Body of pancreas (tissue), 4 donors: ENCODE data around the gene SLC2A8. TPM values are rescaled to one million over a fixed set of nuclear protein-coding genes. Genes with fewer than 3 reads are reported as not detected.

Experiments used
- ATAC-seq: fragments of 150-250 bp; one replicate; pipeline ENCODE4 v1.9.1; 2016
- DNase-seq, 4 donors: peaks; one replicate each; pipeline ENCODE4 v3.0.0-alpha.2; 2019
- H3K27ac ChIP-seq, 4 donors: fragments of 200-600 bp; sonication (generic); 1 replicate in 3 of 4; 2 replicates in 1 of 4; pipeline versions ENCODE4 v1.5.1 to v1.6.1; 2016 to 2019; ENCODE audit warnings: mild to moderate bottlenecking in 1 of 4, mixed read lengths in 1 of 4, moderate library complexity in 1 of 4
- H3K27me3 ChIP-seq, 2 donors: fragments of 200-600 bp; sonication (generic); one replicate each; pipeline ENCODE4 v1.6.0; 2016; ENCODE audit warnings: mild to moderate bottlenecking in 1 of 2
- H3K36me3 ChIP-seq, 2 donors: fragments of 200-600 bp; sonication (generic); replicated peaks in 1 of 2; 2 replicates each; pipeline ENCODE4 v1.5.1; 2016; ENCODE audit warnings: low read depth in 2 of 2; ENCODE audit not compliant: insufficient read depth in 1 of 2
- H3K4me1 ChIP-seq: fragments of 200-600 bp; sonication (generic); one replicate; pipeline ENCODE4 v1.6.0; 2016
- H3K4me3 ChIP-seq, 2 donors: fragments of 200-600 bp; sonication (generic); 1 replicate in 1 of 2; 2 replicates in 1 of 2; pipeline ENCODE4 v1.5.1; 2016 to 2019
- H3K9me3 ChIP-seq, 3 donors: fragments of 200-600 bp; sonication (generic); 1 replicate in 2 of 3; 2 replicates in 1 of 3; pipeline ENCODE4 v1.5.1; 2016
- POLR2A ChIP-seq, 3 donors: fragments of 450-650 bp; IDR thresholded peaks; one replicate each; pipeline ENCODE4 v1.6.1; 2016; ENCODE audit warnings: antibody characterized with exemption in 3 of 3, mild to moderate bottlenecking in 2 of 3
- WGBS, 2 donors: methylation state at CpG; one replicate each; pipeline ENCODE4 v1.1.5; 2017; 5-methylcytosine and 5-hydroxymethylcytosine counted together
- intact Hi-C: fragments of 100-400 bp; cut with DNase I; formaldehyde crosslinking; loops from one replicate; pipeline ENCODE4 v1.15.1; 2023
- total RNA-seq, 2 donors: library from RNA; depleted of rRNA; stranded (reverse); fragments of >200 nt; gene quantifications; one replicate each; pipeline ENCODE4 v1.1.0, GENCODE V29; 2016
- TF ChIP-seq, protein P1 (sequence below), 7 experiments: fragments of 450-650 bp in 4 of 7; fragments of 200-600 bp in 3 of 7; sonication (generic) in 3 of 7; IDR thresholded peaks; one replicate each; pipeline ENCODE4 v1.5.1; 2016 to 2019; ENCODE audit warnings: antibody characterized with exemption in 7 of 7

Gene SLC2A8
- total RNA-seq, 2 donors from 2014 or later = 10.9 to 18.2 TPM

DNA sequence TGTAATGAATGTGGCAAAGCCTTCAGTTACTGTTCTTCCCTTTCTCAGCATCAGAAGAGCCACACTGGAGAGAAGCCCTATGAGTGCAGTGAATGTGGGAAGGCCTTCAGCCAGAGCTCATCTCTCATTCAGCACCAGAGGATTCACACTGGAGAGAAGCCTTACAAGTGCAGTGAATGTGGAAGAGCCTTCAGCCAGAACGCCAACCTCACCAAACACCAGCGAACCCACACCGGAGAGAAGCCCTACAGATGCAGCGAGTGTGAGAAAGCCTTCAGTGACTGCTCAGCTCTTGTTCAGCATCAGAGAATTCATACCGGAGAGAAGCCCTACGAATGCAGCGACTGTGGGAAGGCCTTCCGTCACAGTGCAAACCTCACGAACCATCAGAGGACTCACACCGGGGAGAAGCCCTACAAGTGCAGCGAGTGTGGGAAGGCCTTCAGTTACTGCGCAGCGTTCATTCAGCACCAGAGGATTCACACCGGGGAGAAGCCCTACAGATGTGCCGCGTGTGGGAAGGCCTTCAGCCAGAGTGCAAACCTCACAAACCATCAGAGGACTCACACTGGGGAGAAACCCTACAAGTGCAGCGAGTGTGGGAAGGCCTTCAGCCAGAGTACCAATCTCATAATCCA, 47.4 kb downstream of the SLC2A8 start:
- WGBS, 2 donors = 91 to 94% methylated on average over 17 of the region's 17 CpGs
- Histone ChIP-seq H3K4me1 (peaks cover 21% of the 10 kb centered on the region), H3K9me3 (no peaks in the 10 kb centered on the region), H3K4me3 (no peak overlapping the region), H3K36me3 (peaks cover 10 to 28% of the 10 kb centered on the region in 2 donors), H3K27me3 (no peaks in the 10 kb centered on the region), H3K27ac (peak overlapping the region in 1 of 4 donors; percentile 17)
- no peak for ATAC-seq
- intact Hi-C loops = no loop called here
- DNase-seq = no peak
- no peak for TF ChIP-seq POLR2A (IDR thresholded peaks at IDR 0.05)
- TF ChIP-seq, protein P1, sequence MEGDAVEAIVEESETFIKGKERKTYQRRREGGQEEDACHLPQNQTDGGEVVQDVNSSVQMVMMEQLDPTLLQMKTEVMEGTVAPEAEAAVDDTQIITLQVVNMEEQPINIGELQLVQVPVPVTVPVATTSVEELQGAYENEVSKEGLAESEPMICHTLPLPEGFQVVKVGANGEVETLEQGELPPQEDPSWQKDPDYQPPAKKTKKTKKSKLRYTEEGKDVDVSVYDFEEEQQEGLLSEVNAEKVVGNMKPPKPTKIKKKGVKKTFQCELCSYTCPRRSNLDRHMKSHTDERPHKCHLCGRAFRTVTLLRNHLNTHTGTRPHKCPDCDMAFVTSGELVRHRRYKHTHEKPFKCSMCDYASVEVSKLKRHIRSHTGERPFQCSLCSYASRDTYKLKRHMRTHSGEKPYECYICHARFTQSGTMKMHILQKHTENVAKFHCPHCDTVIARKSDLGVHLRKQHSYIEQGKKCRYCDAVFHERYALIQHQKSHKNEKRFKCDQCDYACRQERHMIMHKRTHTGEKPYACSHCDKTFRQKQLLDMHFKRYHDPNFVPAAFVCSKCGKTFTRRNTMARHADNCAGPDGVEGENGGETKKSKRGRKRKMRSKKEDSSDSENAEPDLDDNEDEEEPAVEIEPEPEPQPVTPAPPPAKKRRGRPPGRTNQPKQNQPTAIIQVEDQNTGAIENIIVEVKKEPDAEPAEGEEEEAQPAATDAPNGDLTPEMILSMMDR (IDR thresholded peaks at IDR 0.05) = no peak

DNA sequence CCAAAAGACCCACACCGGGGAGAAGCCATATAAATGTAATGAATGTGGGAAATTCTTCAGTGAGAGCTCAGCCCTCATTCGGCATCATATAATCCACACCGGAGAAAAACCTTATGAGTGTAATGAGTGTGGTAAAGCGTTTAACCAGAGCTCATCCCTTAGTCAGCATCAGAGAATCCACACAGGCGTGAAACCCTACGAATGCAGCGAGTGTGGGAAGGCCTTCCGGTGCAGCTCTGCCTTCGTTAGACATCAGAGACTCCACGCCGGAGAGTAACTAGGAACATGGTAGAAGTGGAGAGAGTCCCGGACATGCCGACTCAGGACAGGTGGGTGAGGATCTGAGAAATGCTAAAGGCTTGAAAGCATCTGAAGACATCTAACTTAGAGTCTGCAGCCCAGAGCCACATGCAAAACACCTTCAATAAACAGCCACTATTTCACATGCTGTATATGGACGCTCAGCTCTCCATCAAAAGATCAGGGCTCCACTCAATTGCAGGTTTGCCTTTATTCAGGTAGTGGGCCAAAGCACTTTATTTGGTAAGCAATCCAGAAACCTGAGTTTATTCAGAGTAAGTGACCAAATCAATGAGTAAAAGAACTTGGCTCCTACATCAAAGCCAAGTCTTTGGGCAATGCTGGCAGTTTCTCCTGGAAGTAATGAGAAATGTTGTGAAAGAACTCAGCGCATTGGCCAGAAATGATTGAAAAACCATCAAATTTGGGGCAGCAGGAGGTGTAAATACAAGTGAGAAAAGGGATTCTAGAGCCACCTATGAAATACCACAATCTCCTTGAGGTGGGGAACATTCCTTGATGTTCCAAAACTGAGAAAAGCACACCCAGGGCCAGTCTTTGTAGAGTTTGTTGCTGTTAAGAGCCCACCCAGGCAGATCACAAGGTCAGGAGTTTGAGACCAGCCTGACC, 48.2 kb downstream of the SLC2A8 start:
- TF ChIP-seq, protein P1 (IDR thresholded peaks at IDR 0.05) = no peak
- no peak for TF ChIP-seq POLR2A (IDR thresholded peaks at IDR 0.05)
- Histone ChIP-seq H3K4me1 (peaks cover 29% of the 10 kb centered on the region), H3K27me3 (no peaks in the 10 kb centered on the region), H3K9me3 (no peaks in the 10 kb centered on the region), H3K4me3 (no peak overlapping the region), H3K27ac (peak overlapping the region in 1 of 4 donors; percentile 34), H3K36me3 (peaks cover 10 to 26% of the 10 kb centered on the region in 2 donors)
- intact Hi-C loops = no loop called here
- DNase-seq (no peak), ATAC-seq (peak; percentile 45)
- 88 to 90% methylated on average over 15 of the region's 15 CpGs for WGBS, 2 donors

DNA sequence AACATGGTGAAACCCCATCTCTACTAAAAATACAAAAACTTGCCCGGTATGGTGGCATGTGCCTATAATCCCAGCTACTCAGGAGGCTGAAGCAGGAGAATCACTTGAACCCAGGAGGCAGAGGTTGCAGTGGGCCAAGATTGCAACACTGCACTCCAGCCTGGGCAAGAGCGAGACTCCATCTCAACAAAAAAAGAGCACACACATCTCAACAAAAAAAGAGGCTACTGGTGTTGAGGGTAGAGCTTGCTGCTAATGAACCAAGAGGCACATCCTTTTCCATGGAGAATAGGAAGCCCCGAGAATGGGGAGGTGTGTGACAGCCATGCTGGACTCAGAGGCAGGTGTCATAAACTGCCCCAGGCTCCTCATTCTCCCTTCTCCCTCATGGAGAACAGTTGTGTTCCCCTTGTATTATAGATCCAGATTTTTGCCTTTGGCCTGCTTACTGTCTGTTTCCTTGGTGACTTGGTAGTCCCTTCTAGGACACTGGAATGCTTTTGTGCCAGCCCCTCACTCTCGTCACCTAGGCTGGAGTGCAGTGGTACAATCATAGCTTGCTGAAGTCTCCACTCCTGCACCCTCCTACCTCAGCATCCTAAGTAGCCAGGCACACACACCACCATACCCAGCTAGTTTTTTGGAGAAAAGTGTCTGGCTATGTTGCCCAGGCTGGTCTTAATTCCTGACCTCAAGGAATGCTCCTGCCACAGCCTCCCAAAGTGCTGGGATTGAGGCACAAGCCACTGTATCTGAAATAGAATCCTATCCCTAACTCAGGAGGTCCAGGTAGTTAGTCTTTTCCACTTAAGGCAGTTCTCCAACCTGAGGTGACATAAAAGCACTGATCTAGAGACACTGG, 49.1 kb downstream of the SLC2A8 start:
- DNase-seq (no peak), ATAC-seq (no peak)
- Histone ChIP-seq H3K36me3 (peaks cover 10 to 26% of the 10 kb centered on the region in 2 donors), H3K4me1 (peaks cover 31% of the 10 kb centered on the region), H3K27ac (peak overlapping the region in 1 of 4 donors; percentile 34), H3K4me3 (no peak overlapping the region), H3K9me3 (no peaks in the 10 kb centered on the region), H3K27me3 (no peaks in the 10 kb centered on the region)
- intact Hi-C loops = no loop called here
- TF ChIP-seq POLR2A (IDR thresholded peaks at IDR 0.05) = no peak
- TF ChIP-seq, protein P1 (IDR thresholded peaks at IDR 0.05) = no peak
- 71 to 89% methylated on average over 4 of the region's 4 CpGs for WGBS, 2 donors

DNA sequence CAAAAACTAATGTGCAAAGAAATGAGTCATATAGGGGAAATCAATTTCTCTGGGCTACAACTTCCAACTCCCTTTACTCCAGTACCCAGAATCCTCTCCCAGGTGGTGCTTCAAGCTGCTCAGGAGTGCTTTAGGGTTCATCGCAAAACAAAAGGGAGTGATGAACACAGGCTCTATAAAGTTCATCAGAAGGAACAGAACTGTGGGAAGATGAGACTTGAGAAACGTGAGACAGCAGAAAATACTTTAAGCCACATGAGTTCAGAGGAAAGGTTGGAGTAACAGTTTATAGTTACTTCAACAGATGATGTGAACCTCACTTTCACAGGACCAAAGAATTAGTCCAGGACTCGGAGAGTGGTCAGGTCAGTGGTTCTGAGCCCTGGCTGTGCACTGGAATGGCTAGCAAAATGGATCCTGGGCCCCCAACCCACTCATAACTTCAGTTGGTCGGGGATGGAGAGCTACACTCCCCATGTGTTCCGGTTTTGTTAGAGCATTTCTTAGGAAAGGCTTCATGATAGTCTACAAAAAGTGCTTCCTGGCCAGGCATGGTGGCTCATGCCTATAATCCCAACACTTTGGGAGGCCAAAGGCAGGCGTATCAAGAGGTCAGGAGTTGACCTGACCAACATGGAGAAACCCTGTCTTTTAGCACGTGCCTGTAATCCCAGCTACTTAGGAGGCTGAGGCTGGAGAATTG, 49.9 kb downstream of the SLC2A8 start:
- Histone ChIP-seq H3K27ac (peak overlapping the region in 1 of 4 donors; percentile 3), H3K4me3 (no peak overlapping the region), H3K36me3 (peaks cover 10 to 22% of the 10 kb centered on the region in 2 donors), H3K27me3 (no peaks in the 10 kb centered on the region), H3K9me3 (no peaks in the 10 kb centered on the region), H3K4me1 (peaks cover 32% of the 10 kb centered on the region)
- 90% methylated on average over 7 of the region's 7 CpGs for WGBS, 2 donors
- TF ChIP-seq, protein P1 (IDR thresholded peaks at IDR 0.05) = no peak
- TF ChIP-seq POLR2A (IDR thresholded peaks at IDR 0.05) = no peak
- DNase-seq = no peak
- intact Hi-C loops = no loop called here
- no peak for ATAC-seq
